Measurements from ENCODE around the gene MTA1.

MTA1 gene

DNA sequence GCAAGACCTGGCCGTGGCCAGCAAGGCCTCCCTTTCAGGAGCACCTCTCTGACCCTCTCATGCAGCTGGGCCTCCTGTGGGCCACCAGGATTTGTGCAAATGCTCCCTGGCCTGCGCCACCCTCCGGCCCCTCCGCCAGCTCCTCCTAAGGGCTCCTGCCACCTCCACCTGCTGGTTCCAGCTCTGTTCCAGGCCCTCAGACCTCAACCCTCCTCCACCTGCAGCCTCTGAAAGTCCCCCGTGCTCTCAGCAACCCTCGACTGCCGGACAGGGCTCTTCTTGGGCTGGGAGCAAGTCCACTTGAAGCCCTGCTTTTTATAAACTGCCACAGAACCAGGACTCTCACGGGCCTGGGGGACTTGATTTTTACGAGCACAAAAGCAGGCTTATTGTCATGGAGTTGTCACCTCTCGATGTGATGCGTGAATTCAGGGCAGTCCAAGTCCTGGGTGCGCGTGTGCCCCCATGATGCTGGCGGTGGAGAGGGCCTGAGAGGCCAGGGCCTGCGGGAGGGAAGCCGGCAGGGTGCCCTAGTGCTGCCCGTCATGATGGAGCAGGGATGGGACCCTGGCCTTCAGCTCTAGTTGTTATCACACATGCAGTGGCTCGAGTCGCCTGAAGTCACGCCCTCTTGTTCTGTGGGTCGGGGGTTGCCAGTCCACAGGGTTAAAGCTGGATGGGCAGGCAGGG is 80.6 kb downstream of the MTA1 start:
- TF ChIP-seq, protein P1, sequence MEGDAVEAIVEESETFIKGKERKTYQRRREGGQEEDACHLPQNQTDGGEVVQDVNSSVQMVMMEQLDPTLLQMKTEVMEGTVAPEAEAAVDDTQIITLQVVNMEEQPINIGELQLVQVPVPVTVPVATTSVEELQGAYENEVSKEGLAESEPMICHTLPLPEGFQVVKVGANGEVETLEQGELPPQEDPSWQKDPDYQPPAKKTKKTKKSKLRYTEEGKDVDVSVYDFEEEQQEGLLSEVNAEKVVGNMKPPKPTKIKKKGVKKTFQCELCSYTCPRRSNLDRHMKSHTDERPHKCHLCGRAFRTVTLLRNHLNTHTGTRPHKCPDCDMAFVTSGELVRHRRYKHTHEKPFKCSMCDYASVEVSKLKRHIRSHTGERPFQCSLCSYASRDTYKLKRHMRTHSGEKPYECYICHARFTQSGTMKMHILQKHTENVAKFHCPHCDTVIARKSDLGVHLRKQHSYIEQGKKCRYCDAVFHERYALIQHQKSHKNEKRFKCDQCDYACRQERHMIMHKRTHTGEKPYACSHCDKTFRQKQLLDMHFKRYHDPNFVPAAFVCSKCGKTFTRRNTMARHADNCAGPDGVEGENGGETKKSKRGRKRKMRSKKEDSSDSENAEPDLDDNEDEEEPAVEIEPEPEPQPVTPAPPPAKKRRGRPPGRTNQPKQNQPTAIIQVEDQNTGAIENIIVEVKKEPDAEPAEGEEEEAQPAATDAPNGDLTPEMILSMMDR (IDR thresholded peaks at IDR 0.05; ENCODE audit: low read depth, low read length, poor library complexity, severe bottlenecking), result no peak
- no peak for TF ChIP-seq EZH2phosphoT487 (IDR thresholded peaks at IDR 0.05; ENCODE audit: borderline replicate concordance, low read length)
- H3K4me1 ChIP-seq (ENCODE audit: control insufficient read depth, low read length), result no peaks in the 10 kb centered on the region
- no peaks in the 10 kb centered on the region for H3K9me2 ChIP-seq (replicated peaks; ENCODE audit: control insufficient read depth, low read length)
- no peaks in the 10 kb centered on the region for H3K79me2 ChIP-seq (ENCODE audit: control insufficient read depth, low read length)
- no peaks in the 10 kb centered on the region for H3K27me3 ChIP-seq (ENCODE audit: control insufficient read depth, low read length)
- H3K4me2 ChIP-seq (ENCODE audit: low read length), result no peak overlapping the region
- no peaks in the 10 kb centered on the region for H3F3A ChIP-seq (ENCODE audit: control insufficient read depth, insufficient read depth)
- no peak overlapping the region for H3K4me3 ChIP-seq (ENCODE audit: low read length)
- H4K20me1 ChIP-seq (ENCODE audit: control insufficient read depth, insufficient read depth, low read depth, low read length), result no peaks in the 10 kb centered on the region
- H3K36me3 ChIP-seq (ENCODE audit: control insufficient read depth, low read length), result no peaks in the 10 kb centered on the region
- H3K9me3 ChIP-seq (ENCODE audit: control insufficient read depth, insufficient read depth, low read length), result no peaks in the 10 kb centered on the region
- H3K27ac ChIP-seq (ENCODE audit: low read depth, low read length), result no peak overlapping the region

DNA sequence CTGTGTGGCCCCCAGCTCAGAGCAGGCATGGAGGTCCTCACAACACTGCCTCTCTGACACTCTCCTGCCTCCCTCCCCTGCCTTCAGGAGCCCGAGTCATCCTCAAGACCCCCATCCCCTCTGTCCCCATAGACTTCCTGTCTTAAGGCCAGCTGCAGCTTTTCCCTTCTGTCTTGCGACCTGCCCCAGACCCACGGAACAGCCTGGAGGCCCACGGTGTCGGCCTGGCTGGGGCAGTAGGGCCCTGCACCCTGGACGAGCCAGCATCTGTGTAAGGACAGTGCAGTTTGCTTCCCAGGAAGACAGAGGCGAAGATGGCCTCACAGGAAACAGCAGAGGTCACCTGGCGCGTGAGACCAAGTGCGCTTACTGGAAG is 81.1 kb downstream of the MTA1 start:
- no peak for TF ChIP-seq EZH2phosphoT487 (IDR thresholded peaks at IDR 0.05; ENCODE audit: borderline replicate concordance, low read length)
- TF ChIP-seq, protein P1 (IDR thresholded peaks at IDR 0.05; ENCODE audit: low read depth, low read length, poor library complexity, severe bottlenecking), result no peak
- no peaks in the 10 kb centered on the region for H3K79me2 ChIP-seq (ENCODE audit: control insufficient read depth, low read length)
- H4K20me1 ChIP-seq (ENCODE audit: control insufficient read depth, insufficient read depth, low read depth, low read length), result no peaks in the 10 kb centered on the region
- H3K27ac ChIP-seq (ENCODE audit: low read depth, low read length), result no peak overlapping the region
- H3K9me2 ChIP-seq (replicated peaks; ENCODE audit: control insufficient read depth, low read length), result no peaks in the 10 kb centered on the region
- H3F3A ChIP-seq (ENCODE audit: control insufficient read depth, insufficient read depth), result no peaks in the 10 kb centered on the region
- no peaks in the 10 kb centered on the region for H3K4me1 ChIP-seq (ENCODE audit: control insufficient read depth, low read length)
- no peaks in the 10 kb centered on the region for H3K9me3 ChIP-seq (ENCODE audit: control insufficient read depth, insufficient read depth, low read length)
- H3K4me3 ChIP-seq (ENCODE audit: low read length), result no peak overlapping the region
- H3K4me2 ChIP-seq (ENCODE audit: low read length), result no peak overlapping the region
- no peaks in the 10 kb centered on the region for H3K36me3 ChIP-seq (ENCODE audit: control insufficient read depth, low read length)
- H3K27me3 ChIP-seq (ENCODE audit: control insufficient read depth, low read length), result no peaks in the 10 kb centered on the region

DNA sequence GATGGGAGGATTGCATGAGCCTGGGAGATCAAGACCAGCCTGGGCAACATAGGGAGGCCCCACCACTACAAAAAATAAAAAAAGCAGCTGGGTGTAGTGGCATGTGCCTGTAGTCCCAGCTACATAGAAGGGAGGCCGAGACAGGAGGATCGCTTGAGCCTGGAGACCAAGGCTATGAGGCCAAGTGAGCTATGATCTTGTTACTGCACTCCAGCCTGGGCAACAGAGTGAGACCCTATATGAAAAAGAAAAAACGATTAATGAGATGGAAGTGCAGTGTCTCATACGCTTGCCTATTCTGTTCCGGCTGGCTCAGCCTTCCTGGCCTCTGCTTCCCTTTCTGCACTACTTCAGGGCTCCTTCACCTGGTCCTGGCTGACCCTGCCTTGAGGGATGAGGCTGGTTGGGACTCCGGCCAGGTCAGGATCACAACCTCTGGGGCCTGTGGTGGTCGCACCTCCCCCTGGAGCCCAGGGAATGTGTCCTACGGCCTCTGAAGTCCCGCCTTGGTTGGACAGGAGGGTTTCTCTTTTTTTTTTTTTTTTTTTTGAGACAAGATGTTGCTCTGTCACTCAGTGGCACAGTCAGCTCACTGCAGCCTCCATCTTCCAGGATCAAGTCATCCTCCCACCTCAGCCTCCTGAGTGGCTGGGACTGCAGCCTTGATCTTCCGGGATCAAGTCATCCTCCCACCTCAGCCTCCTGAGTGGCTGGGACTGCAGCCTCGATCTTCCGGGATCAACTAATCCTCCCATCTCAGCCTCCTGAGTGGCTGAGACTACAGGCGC is 82.1 kb downstream of the MTA1 start:
- Histone ChIP-seq H4K20me1 (ENCODE audit: control insufficient read depth, insufficient read depth, low read depth, low read length) (no peaks in the 10 kb centered on the region), H3K27me3 (ENCODE audit: control insufficient read depth, low read length) (no peaks in the 10 kb centered on the region), H3F3A (ENCODE audit: control insufficient read depth, insufficient read depth) (no peaks in the 10 kb centered on the region), H3K79me2 (ENCODE audit: control insufficient read depth, low read length) (no peaks in the 10 kb centered on the region), H3K4me1 (ENCODE audit: control insufficient read depth, low read length) (no peaks in the 10 kb centered on the region), H3K4me3 (ENCODE audit: low read length) (no peak overlapping the region), H3K9me2 (replicated peaks; ENCODE audit: control insufficient read depth, low read length) (no peaks in the 10 kb centered on the region), H3K27ac (ENCODE audit: low read depth, low read length) (no peak overlapping the region), H3K9me3 (ENCODE audit: control insufficient read depth, insufficient read depth, low read length) (no peaks in the 10 kb centered on the region), H3K4me2 (ENCODE audit: low read length) (no peak overlapping the region), H3K36me3 (ENCODE audit: control insufficient read depth, low read length) (no peaks in the 10 kb centered on the region)
- no peak for TF ChIP-seq EZH2phosphoT487 (IDR thresholded peaks at IDR 0.05; ENCODE audit: borderline replicate concordance, low read length)
- TF ChIP-seq, protein P1 (IDR thresholded peaks at IDR 0.05; ENCODE audit: low read depth, low read length, poor library complexity, severe bottlenecking), result no peak
